Brain microvascular endothelial cell (primary cell): Measurements from ENCODE around the gene SLC25A18.
A peak's percentile ranks its signal among the peaks of the same experiment; 100 is the strongest.

ENCODE experiments used
- DNase-seq: peaks from one replicate; pipeline ENCODE4 v3.0.0-alpha.2; 2020
- H3K27ac ChIP-seq: fragments of 250-450 bp; sonication (Bioruptor Pico); 2 replicates; pipeline ENCODE4 v1.5.1; 2020; ENCODE audit warnings: mild to moderate bottlenecking, moderate library complexity
- H3K27me3 ChIP-seq: fragments of 250-450 bp; sonication (Bioruptor Pico); replicated peaks from 2 replicates; pipeline ENCODE4 v1.5.1; 2020; ENCODE audit warnings: mild to moderate bottlenecking
- H3K36me3 ChIP-seq: fragments of 250-450 bp; sonication (Bioruptor Pico); replicated peaks from 2 replicates; pipeline ENCODE4 v1.5.1; 2020; ENCODE audit warnings: mild to moderate bottlenecking
- H3K4me3 ChIP-seq: 2 replicates; pipeline ENCODE4 v1.5.1; 2011; ENCODE audit warnings: low read depth, mild to moderate bottlenecking, control low read depth, low read length, moderate library complexity
- CTCF ChIP-seq: IDR thresholded peaks from 2 replicates; pipeline ENCODE4 v1.5.1; 2011; ENCODE audit warnings: low read depth, mild to moderate bottlenecking, moderate library complexity, low read length, control low read depth, inconsistent platforms; ENCODE audit errors: missing control alignments
- in situ Hi-C: cut with HindIII; loops from 2 replicates; pipeline ENCODE4 v1.10.0; 2017; ENCODE audit warnings: low sequenced_read_pairs, low pct_ligation_motif_present

Gene SLC25A18

GRCh38 chr22:17628406-17629172, 65.3 kb downstream of the SLC25A18 start, which contains the start of gene ATP6V1E1:
ATP6V1E1 (minus strand) TSS chr22:17628749; CDS start chr22:17628635, 114 bp downstream.
- Histone ChIP-seq H3K36me3 (peaks cover 3% of the 10 kb centered on the region), H3K4me3 (peak within 1 kb of the TSS; percentile 100), H3K27me3 (no peaks in the 10 kb centered on the region), H3K27ac (peak within 1 kb of the TSS; percentile 95)
- in situ Hi-C loops = no loop called here
- DNase-seq = peak; percentile 97
- TF ChIP-seq CTCF = no peak

DNA sequence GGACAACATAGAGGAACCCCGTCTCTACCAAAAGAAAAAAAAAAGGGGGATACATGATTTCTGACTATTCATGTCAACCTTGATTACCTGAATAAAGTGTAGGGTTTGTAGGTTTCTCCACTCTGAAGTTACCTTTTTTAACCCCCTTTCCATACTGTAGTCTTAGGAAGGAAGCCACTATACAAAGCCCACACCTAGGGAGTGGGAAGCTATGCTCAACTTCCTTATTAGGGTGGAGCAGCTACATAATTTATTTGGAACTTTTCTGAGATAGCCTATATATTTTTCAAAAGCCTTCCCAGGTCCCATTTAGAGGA, 65.8 kb downstream of the SLC25A18 start:
- Histone ChIP-seq H3K4me3 (peak overlapping the region; percentile 100), H3K36me3 (peaks cover 3% of the 10 kb centered on the region), H3K27ac (peak overlapping the region; percentile 95), H3K27me3 (no peaks in the 10 kb centered on the region)
- DNase-seq = no peak
- in situ Hi-C loops = no loop called here
- TF ChIP-seq CTCF = no peak

DNA sequence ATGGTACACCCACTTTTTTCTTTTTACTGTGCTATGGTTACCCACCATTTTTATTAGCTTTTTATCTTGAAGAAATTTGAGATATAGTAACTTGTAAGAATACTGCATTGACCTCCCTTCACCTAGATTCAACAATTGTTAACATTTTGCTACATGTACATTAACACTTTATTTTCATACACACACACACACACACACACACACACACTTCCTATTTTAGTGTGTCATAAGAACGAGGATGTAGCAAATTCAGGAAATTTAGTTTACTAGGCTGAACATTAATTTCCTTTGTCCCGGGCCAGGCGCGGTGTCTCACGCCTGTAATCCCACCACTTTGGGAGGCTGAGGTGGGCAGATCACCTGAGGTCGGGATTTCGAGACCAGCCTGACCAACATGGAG, 66.3 kb downstream of the SLC25A18 start:
- TF ChIP-seq CTCF = no peak
- no peak overlapping the region for H3K4me3 ChIP-seq
- no peak for DNase-seq
- peak overlapping the region; percentile 95 for H3K27ac ChIP-seq
- no peaks in the 10 kb centered on the region for H3K27me3 ChIP-seq
- H3K36me3 ChIP-seq = peaks cover 3% of the 10 kb centered on the region
- in situ Hi-C loops = no loop called here

GRCh38 chr22:17631076-17631565, 67.8 kb downstream of the SLC25A18 start:
- no peak for TF ChIP-seq CTCF
- Histone ChIP-seq H3K36me3 (peaks cover 3% of the 10 kb centered on the region), H3K4me3 (no peak overlapping the region), H3K27ac (no peak overlapping the region), H3K27me3 (no peaks in the 10 kb centered on the region)
- no peak for DNase-seq
- in situ Hi-C loops = no loop called here

DNA sequence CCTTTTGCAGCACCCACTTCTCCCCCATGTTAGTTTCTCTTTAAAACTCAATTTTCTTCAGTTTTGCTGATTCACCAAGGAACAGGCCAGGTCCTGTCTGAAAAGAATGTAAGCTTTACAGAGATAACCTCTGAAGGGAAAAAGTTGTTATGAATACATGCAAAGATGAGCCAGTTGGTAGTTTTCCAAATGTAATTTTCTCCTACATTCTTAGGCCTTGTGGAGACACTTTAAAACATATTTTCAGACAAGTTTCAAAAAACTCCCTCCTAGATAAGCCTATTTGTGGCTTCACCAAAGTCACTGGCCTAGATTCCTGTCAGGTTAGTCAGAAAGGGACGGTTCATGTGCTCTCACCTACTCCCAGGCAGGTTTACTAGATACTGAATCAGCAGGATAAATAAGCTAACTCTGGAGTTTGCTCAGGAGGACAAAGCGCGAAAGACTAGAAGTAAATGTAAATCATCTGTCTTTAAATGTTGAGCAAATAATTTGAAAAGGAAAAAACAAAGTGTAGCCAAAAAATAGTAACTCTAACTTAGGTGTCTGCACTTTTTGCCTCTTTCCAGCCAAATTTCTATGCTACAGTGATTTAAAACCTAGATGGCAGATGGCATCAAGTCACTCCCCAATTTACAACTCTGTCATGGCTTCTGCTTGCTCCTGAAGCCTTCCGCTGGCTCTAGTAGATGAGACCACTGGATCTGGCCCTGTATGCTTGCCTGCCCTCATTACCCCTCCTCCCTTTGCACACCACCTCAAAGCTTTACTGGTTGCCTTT, 70.1 kb downstream of the SLC25A18 start:
- peak overlapping the region; percentile 64 for H3K27ac ChIP-seq
- H3K4me3 ChIP-seq = no peak overlapping the region
- TF ChIP-seq CTCF = no peak
- H3K27me3 ChIP-seq = no peaks in the 10 kb centered on the region
- in situ Hi-C loops = no loop called here
- DNase-seq = peak; percentile 54
- peaks cover under 1% of the 10 kb centered on the region for H3K36me3 ChIP-seq
